PC-9 (cell line): ENCODE data around the gene KPNA1. TPM values are rescaled to one million over a fixed set of nuclear protein-coding genes. Genes with fewer than 3 reads are reported as not detected.
A peak's percentile ranks its signal among the peaks of the same experiment; 100 is the strongest.
"Not testable (repeated sequence)": the region's sequence is repeated elsewhere in the genome, so short reads cannot be mapped to it uniquely, and the experiment has no call there.

Source experiments
- BruUV-seq: library from RNA; stranded (reverse); fragments of 400-500 nt; replicated peaks from 2 replicates; lab custom pipeline; 2021; lab: Mats Ljungman, UMichigan
- CTCF ChIA-PET: fragments of 300-600 bp; sonication (Branson Sonifier 250); formaldehyde crosslinking; loops from one replicate; lab custom pipeline; 2022; ENCODE audit warnings: antibody characterized with exemption; lab: Charles Lee
- POLR2A ChIA-PET: fragments of 300-600 bp; sonication (Branson Sonifier 250); formaldehyde crosslinking; loops from one replicate; lab custom pipeline; 2022; ENCODE audit warnings: antibody characterized with exemption; ENCODE audit not compliant: unreplicated experiment; lab: Charles Lee
- DNase-seq, 2 experiments: peaks; one replicate each; pipeline versions ENCODE4 v3.0.0 to v3.0.0-alpha.2; 2015 to 2022; ENCODE audit warnings: mixed read lengths in 1 of 2
- H2AFZ ChIP-seq: fragments of 200-600 bp; sonication (generic); 2 replicates; pipeline ENCODE4 v1.8.1; 2017; ENCODE audit warnings: antibody characterized with exemption
- H3F3A ChIP-seq: fragments of 200-600 bp; sonication (generic); 2 replicates; pipeline ENCODE4 v1.8.1; 2017; ENCODE audit warnings: antibody characterized with exemption, mild to moderate bottlenecking, low read depth; ENCODE audit not compliant: insufficient read depth
- H3K27ac ChIP-seq: fragments of 200-600 bp; sonication (generic); 2 replicates; pipeline ENCODE4 v1.6.1; 2016; ENCODE audit warnings: mixed run types
- H3K27me3 ChIP-seq: fragments of 200-600 bp; sonication (generic); 2 replicates; pipeline ENCODE4 v1.6.1; 2016; ENCODE audit warnings: low read depth, mixed run types; ENCODE audit not compliant: insufficient read depth
- H3K36me3 ChIP-seq: fragments of 200-600 bp; sonication (generic); 2 replicates; pipeline ENCODE4 v1.6.1; 2016; ENCODE audit warnings: low read depth, mixed run types
- H3K4me1 ChIP-seq: fragments of 200-600 bp; sonication (generic); replicated peaks from 2 replicates; pipeline ENCODE4 v1.6.1; 2016; ENCODE audit warnings: mixed run types; ENCODE audit not compliant: insufficient read depth
- H3K4me2 ChIP-seq: fragments of 200-600 bp; sonication (generic); 2 replicates; pipeline ENCODE4 v1.6.1; 2017; ENCODE audit warnings: mixed run types
- H3K4me3 ChIP-seq: fragments of 200-600 bp; sonication (generic); 2 replicates; pipeline ENCODE4 v1.6.1; 2016; ENCODE audit warnings: mixed run types
- H3K79me2 ChIP-seq: fragments of 200-600 bp; sonication (generic); 2 replicates; pipeline ENCODE4 v1.6.1; 2017; ENCODE audit warnings: low read depth, mixed run types
- H3K9me2 ChIP-seq: fragments of 200-600 bp; sonication (generic); 2 replicates; pipeline ENCODE4 v1.8.1; 2017; ENCODE audit warnings: mild to moderate bottlenecking; ENCODE audit not compliant: insufficient read depth
- H3K9me3 ChIP-seq: fragments of 200-600 bp; sonication (generic); 2 replicates; pipeline ENCODE4 v1.8.1; 2016; ENCODE audit warnings: low read depth; ENCODE audit not compliant: insufficient read depth
- H4K20me1 ChIP-seq: fragments of 200-600 bp; sonication (generic); 2 replicates; pipeline ENCODE4 v1.8.1; 2017; ENCODE audit not compliant: insufficient read depth
- EZH2 ChIP-seq: fragments of 200-600 bp; sonication (generic); IDR thresholded peaks from 2 replicates; pipeline ENCODE4 v1.8.0; 2017; ENCODE audit warnings: antibody characterized with exemption, low read depth
- intact Hi-C: fragments of 100-400 bp; cut with micrococcal nuclease; formaldehyde crosslinking; loops from one replicate; pipeline ENCODE4 v1.10.0; 2022; ENCODE audit not compliant: unreplicated experiment
- total RNA-seq: library from RNA; stranded (reverse); gene quantifications from 2 replicates; pipeline ENCODE4 v1.2.3, GENCODE V29; 2021
- TF ChIP-seq, protein P1 (sequence below): fragments of 200-600 bp; sonication (generic); conservative IDR thresholded peaks from 2 replicates; pipeline ENCODE4 v1.6.1; 2017; ENCODE audit warnings: mixed run types, antibody characterized with exemption, mild to moderate bottlenecking, moderate library complexity

Gene KPNA1
- total RNA-seq, 1 experiment from 2014 or later = 89.2 TPM

- Histone ChIP-seq H3K4me1 (peaks cover 13% of the 10 kb centered on the region), H3F3A (peaks cover 12% of the 10 kb centered on the region; the same call in 1 of the 2 replicates), H3K4me3 (no peak overlapping the region), H3K4me2 (no peak overlapping the region), H3K9me2 (no peaks in the 10 kb centered on the region), H2AFZ (no peak overlapping the region), H3K27me3 (no peaks in the 10 kb centered on the region), H3K79me2 (peaks cover 94% of the 10 kb centered on the region), H4K20me1 (peaks cover 17% of the 10 kb centered on the region; the same call in 1 of the 2 replicates), H3K27ac (no peak overlapping the region), H3K9me3 (no peaks in the 10 kb centered on the region), H3K36me3 (peaks cover 10% of the 10 kb centered on the region; the same call in 1 of the 2 replicates)
- no TSS peak for BruUV-seq
- POLR2A ChIA-PET = no interaction called here
- TF ChIP-seq, protein P1, sequence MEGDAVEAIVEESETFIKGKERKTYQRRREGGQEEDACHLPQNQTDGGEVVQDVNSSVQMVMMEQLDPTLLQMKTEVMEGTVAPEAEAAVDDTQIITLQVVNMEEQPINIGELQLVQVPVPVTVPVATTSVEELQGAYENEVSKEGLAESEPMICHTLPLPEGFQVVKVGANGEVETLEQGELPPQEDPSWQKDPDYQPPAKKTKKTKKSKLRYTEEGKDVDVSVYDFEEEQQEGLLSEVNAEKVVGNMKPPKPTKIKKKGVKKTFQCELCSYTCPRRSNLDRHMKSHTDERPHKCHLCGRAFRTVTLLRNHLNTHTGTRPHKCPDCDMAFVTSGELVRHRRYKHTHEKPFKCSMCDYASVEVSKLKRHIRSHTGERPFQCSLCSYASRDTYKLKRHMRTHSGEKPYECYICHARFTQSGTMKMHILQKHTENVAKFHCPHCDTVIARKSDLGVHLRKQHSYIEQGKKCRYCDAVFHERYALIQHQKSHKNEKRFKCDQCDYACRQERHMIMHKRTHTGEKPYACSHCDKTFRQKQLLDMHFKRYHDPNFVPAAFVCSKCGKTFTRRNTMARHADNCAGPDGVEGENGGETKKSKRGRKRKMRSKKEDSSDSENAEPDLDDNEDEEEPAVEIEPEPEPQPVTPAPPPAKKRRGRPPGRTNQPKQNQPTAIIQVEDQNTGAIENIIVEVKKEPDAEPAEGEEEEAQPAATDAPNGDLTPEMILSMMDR = no peak
- no peak for TF ChIP-seq EZH2
- CTCF ChIA-PET = no interaction called here
- intact Hi-C loops = no loop called here
- no peak for DNase-seq
These were observed 11.8 kb downstream of the KPNA1 start for GRCh38 chr3:122502941-122503340.

- H2AFZ ChIP-seq = no peak overlapping the region
- no peaks in the 10 kb centered on the region for H3K9me3 ChIP-seq
- no peak overlapping the region for H3K4me3 ChIP-seq
- H3K4me1 ChIP-seq = peaks cover 21% of the 10 kb centered on the region
- TF ChIP-seq EZH2 = no peak
- TF ChIP-seq, protein P1 = no peak
- H3K27ac ChIP-seq = no peak overlapping the region
- no peak overlapping the region for H3K4me2 ChIP-seq
- no TSS peak for BruUV-seq
- peaks cover 10% of the 10 kb centered on the region; the same call in 1 of the 2 replicates for H3K36me3 ChIP-seq
- CTCF ChIA-PET = no interaction called here
- no peaks in the 10 kb centered on the region for H3K9me2 ChIP-seq
- peaks cover 18% of the 10 kb centered on the region; the same call in 1 of the 2 replicates for H3F3A ChIP-seq
- intact Hi-C loops = no loop called here
- POLR2A ChIA-PET = no interaction called here
- peaks cover 17% of the 10 kb centered on the region; the same call in 1 of the 2 replicates for H4K20me1 ChIP-seq
- no peak for DNase-seq
- no peaks in the 10 kb centered on the region for H3K27me3 ChIP-seq
- peaks cover 88% of the 10 kb centered on the region for H3K79me2 ChIP-seq
These were observed 12.6 kb downstream of the KPNA1 start for GRCh38 chr3:122502139-122502538.

DNA sequence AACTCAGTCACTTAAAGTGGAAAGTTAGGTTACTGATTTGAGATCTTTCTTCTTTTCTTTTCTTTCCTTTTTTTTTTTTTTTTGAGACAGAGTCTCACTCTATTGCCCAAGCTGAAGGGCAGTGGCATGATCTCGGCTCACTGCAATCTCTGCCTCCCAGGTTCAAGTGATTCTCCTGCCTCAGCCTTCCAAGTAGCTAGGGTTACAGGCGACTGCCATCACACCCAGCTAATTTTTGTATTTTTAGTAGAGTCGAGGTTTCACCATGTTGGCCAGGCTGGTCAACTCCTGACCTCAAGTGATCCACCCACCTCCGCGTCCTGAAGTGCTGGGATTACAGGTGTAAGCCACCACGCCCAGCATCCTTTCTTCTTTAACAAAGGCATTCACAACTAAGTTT is 13.8 kb downstream of the KPNA1 start:
- H3K4me2 ChIP-seq, intact Hi-C loops, BruUV-seq, H2AFZ ChIP-seq, H3K27me3 ChIP-seq, CTCF ChIA-PET, H3K27ac ChIP-seq, H3K9me3 ChIP-seq, POLR2A ChIA-PET, H3K4me3 ChIP-seq, H3K9me2 ChIP-seq: not testable (repeated sequence)
- Histone ChIP-seq H3K36me3 (peaks cover 14% of the 10 kb centered on the region), H3K4me1 (peaks cover 25% of the 10 kb centered on the region), H3F3A (peaks cover 21% of the 10 kb centered on the region), H4K20me1 (peaks cover 22% of the 10 kb centered on the region; the same call in 1 of the 2 replicates), H3K79me2 (peaks cover 88% of the 10 kb centered on the region)
- DNase-seq = peak in 1 of 2 experiments; percentile 18

GRCh38 chr3:122498152-122498551 is 16.6 kb downstream of the KPNA1 start:
- intact Hi-C loops = no loop called here
- no peaks in the 10 kb centered on the region for H3K9me2 ChIP-seq
- H3K36me3 ChIP-seq = peaks cover 25% of the 10 kb centered on the region
- H3K4me1 ChIP-seq = peaks cover 25% of the 10 kb centered on the region
- TF ChIP-seq, protein P1 = no peak
- no peak for TF ChIP-seq EZH2
- H3K27me3 ChIP-seq = no peaks in the 10 kb centered on the region
- H3K4me2 ChIP-seq = peak overlapping the region; percentile 14
- H2AFZ ChIP-seq = no peak overlapping the region
- no TSS peak for BruUV-seq
- peaks cover 78% of the 10 kb centered on the region for H3K79me2 ChIP-seq
- H3K4me3 ChIP-seq = no peak overlapping the region
- H3F3A ChIP-seq = peaks cover 26% of the 10 kb centered on the region
- H3K9me3 ChIP-seq = no peaks in the 10 kb centered on the region
- no peak for DNase-seq
- POLR2A ChIA-PET = no interaction called here
- CTCF ChIA-PET = interaction anchor here (0.5 kb wide), 1 partner anchor 20 kb away, joined by 3 read pairs; no protein-coding TSS in a partner anchor
- H4K20me1 ChIP-seq = peaks cover 19% of the 10 kb centered on the region; the same call in 1 of the 2 replicates
- H3K27ac ChIP-seq = peak overlapping the region; percentile 75
